Measurements from ENCODE around the gene RNF17. TPM values are rescaled to one million over a fixed set of nuclear protein-coding genes. Genes with fewer than 3 reads are reported as not detected.

RNF17 gene
- total RNA-seq, 4 donors from 2014 or later, result 0.42 TPM; not detected in 3

DNA sequence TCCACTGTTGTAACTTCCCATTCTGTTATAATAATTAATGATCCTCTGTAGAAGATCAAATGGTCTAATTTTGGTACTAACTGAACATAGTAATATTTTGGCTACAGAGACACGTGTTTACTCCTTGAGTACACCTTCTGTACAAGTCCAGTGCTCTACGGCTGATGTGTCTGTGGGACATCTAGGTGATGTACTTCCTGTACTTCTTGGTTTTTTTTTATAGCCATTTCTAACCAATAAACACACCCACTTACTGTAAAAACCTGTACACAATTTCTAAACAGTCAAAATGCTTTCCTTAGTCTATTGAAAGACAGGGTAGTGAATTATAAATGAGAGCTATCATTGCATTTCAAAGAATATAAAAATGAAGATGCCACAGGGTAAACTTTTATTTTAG, 118.7 kb downstream of the RNF17 start:
- Histone ChIP-seq H3K36me3 (peaks cover 0 to 52% of the 10 kb centered on the region in 2 donors), H3K9me3 (no peaks in the 10 kb centered on the region), H3K27ac (no peak overlapping the region), H3K27me3 (no peaks in the 10 kb centered on the region), H3K4me1 (no peaks in the 10 kb centered on the region), H3K4me3 (no peak overlapping the region)
- WGBS, 2 donors (ENCODE audit: low coverage in 1 of 2), result 88 to 89% methylated on average over 2 of the region's 2 CpGs
- TF ChIP-seq POLR2A (IDR thresholded peaks at IDR 0.05), result no peak
- no peak for TF ChIP-seq POLR2AphosphoS5 (IDR thresholded peaks at IDR 0.05)
- no peak for TF ChIP-seq EP300 (IDR thresholded peaks at IDR 0.05)
- TF ChIP-seq, protein P1, sequence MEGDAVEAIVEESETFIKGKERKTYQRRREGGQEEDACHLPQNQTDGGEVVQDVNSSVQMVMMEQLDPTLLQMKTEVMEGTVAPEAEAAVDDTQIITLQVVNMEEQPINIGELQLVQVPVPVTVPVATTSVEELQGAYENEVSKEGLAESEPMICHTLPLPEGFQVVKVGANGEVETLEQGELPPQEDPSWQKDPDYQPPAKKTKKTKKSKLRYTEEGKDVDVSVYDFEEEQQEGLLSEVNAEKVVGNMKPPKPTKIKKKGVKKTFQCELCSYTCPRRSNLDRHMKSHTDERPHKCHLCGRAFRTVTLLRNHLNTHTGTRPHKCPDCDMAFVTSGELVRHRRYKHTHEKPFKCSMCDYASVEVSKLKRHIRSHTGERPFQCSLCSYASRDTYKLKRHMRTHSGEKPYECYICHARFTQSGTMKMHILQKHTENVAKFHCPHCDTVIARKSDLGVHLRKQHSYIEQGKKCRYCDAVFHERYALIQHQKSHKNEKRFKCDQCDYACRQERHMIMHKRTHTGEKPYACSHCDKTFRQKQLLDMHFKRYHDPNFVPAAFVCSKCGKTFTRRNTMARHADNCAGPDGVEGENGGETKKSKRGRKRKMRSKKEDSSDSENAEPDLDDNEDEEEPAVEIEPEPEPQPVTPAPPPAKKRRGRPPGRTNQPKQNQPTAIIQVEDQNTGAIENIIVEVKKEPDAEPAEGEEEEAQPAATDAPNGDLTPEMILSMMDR (IDR thresholded peaks at IDR 0.05), result no peak
- ATAC-seq, result no peak

DNA sequence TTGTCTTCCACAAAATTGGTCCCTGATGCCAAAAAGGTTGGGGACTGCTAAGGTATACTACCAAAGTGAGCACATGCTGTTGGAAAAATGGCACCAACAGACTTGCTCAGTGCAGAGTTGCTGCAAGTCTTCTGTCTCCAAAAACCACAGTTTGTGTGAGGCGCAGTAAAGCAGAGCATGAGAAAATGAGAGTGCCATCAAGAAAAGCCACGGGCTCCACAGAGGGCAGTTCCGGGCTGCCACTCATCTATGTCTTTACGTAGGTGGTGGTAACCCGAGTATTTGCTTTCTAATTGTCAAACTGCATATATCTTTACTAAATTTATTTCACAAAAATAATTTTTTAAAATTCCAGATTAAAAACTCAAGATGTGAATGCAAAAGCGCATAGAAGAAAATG, 123.8 kb downstream of the RNF17 start:
- Histone ChIP-seq H3K4me3 (no peak overlapping the region), H3K27me3 (no peaks in the 10 kb centered on the region), H3K4me1 (no peaks in the 10 kb centered on the region), H3K9me3 (no peaks in the 10 kb centered on the region), H3K36me3 (peaks cover 0 to 89% of the 10 kb centered on the region in 2 donors), H3K27ac (no peak overlapping the region)
- 91 to 92% methylated on average over 4 to 6 of the region's 6 CpGs for WGBS, 2 donors (ENCODE audit: low coverage in 1 of 2)
- no peak for ATAC-seq
- TF ChIP-seq, protein P1 (IDR thresholded peaks at IDR 0.05), result no peak
- TF ChIP-seq POLR2A (IDR thresholded peaks at IDR 0.05), result no peak
- no peak for TF ChIP-seq POLR2AphosphoS5 (IDR thresholded peaks at IDR 0.05)
- TF ChIP-seq EP300 (IDR thresholded peaks at IDR 0.05), result no peak

DNA sequence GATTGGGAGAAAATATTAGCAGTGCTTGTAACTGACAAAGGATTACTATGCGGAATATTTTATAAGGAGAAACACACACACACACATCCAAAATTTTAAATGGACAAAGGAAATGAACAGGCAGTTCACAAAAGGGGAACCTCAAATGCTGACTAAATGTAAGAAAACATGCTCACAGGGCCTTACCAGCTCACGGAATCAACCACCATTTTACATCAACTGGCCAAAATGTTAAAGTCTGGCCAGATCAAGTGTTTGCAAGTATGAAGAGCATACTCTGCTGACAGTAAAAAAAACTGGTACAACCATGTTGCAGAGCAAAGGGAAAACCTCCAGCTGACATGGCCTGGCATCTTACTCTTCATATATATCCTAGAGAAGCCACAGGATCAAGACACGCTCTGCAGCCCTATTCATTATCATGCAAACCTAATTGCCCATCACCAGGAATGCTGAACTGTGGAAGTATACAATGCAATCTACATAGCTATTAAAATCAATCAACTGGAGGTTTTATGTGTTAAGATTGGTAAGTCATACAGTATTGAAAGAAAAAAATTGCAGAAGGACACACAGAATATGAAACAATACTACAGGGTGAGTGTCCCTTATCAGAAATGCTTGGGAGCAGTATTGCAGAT, 124.4 kb downstream of the RNF17 start:
- Histone ChIP-seq H3K4me1 (no peaks in the 10 kb centered on the region), H3K27me3 (no peaks in the 10 kb centered on the region), H3K36me3 (peaks cover 0 to 89% of the 10 kb centered on the region in 2 donors), H3K27ac (no peak overlapping the region), H3K9me3 (no peaks in the 10 kb centered on the region), H3K4me3 (no peak overlapping the region)
- no peak for ATAC-seq
- TF ChIP-seq EP300 (IDR thresholded peaks at IDR 0.05), result no peak
- no peak for TF ChIP-seq POLR2AphosphoS5 (IDR thresholded peaks at IDR 0.05)
- no peak for TF ChIP-seq POLR2A (IDR thresholded peaks at IDR 0.05)
- TF ChIP-seq, protein P1 (IDR thresholded peaks at IDR 0.05), result no peak
- 81 to 94% methylated on average over 2 to 3 of the region's 3 CpGs for WGBS, 2 donors (ENCODE audit: low coverage in 1 of 2)

DNA sequence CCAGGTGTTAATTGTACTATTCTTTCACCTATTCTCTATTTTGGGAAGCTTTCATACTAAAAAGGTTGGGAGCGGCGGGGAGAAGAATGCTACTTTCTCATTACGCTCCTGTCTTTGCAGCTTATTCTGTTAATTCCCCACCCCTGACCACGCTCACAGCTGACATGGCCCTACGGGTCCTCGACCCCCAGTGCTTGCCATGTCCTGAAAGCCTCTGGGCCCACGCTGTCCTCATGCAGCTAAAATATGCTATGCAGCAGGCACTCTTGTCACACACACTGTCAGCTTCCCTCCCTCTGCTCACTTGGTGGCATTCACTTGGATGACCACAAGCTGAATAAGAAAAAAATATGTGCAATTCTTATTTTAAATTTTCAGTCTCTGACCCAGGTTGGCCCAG, 126.3 kb downstream of the RNF17 start:
- Histone ChIP-seq H3K9me3 (no peaks in the 10 kb centered on the region), H3K4me1 (no peaks in the 10 kb centered on the region), H3K27me3 (no peaks in the 10 kb centered on the region), H3K27ac (no peak overlapping the region), H3K4me3 (no peak overlapping the region), H3K36me3 (peaks cover 0 to 87% of the 10 kb centered on the region in 2 donors)
- 92 to 94% methylated on average over 6 to 7 of the region's 7 CpGs for WGBS, 2 donors (ENCODE audit: low coverage in 1 of 2)
- no peak for ATAC-seq
- TF ChIP-seq EP300 (IDR thresholded peaks at IDR 0.05), result no peak

DNA sequence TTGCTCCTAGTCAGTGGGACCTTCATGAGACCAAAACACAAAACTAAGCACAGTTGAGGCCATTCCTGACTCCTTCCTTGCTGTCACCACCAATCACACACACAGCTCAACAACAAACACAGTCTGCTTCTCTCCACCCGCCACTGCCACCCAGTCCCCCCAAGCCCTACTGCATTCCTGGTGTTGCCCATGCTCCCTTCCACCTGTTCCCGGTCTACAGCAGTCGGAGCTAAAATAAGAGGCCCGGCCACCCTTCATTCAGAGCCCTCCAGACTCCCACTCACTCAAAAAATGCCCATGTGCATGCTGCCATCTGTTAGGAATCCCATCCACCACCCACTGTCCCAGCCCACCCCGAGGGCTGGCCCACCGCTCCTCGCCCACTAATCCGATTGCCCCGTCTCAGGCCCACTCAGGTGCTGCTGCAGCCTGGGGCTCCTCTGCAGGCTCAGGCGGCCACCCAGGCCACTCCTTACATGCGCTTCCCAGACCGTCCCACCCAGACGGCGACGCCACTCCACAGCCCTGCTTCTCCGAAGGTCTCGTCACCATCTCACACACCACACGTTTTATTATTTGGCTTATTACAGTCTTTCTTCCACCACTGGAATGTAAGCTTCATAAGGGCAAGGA, 127.6 kb downstream of the RNF17 start:
- H3K36me3 ChIP-seq, result peaks cover 0 to 82% of the 10 kb centered on the region in 2 donors
- H3K27ac ChIP-seq, result no peak overlapping the region
- TF ChIP-seq POLR2AphosphoS5 (IDR thresholded peaks at IDR 0.05) (no peak), EP300 (IDR thresholded peaks at IDR 0.05) (no peak), POLR2A (IDR thresholded peaks at IDR 0.05) (no peak)
- TF ChIP-seq, protein P1 (IDR thresholded peaks at IDR 0.05), result no peak
- WGBS, 2 donors (ENCODE audit: low coverage in 1 of 2), result 90 to 93% methylated on average over 3 to 6 of the region's 18 CpGs
- H3K9me3 ChIP-seq, result no peaks in the 10 kb centered on the region
- H3K27me3 ChIP-seq, result no peaks in the 10 kb centered on the region
- no peak for ATAC-seq
- H3K4me3 ChIP-seq, result no peak overlapping the region
- no peaks in the 10 kb centered on the region for H3K4me1 ChIP-seq

Measured in gastroesophageal sphincter (tissue), 4 donors.